Amniotic stem cell (primary cell): ENCODE data around the gene NIPBL.
"Not testable (repeated sequence)": the region's sequence is repeated elsewhere in the genome, so short reads cannot be mapped to it uniquely, and the experiment has no call there.

ENCODE experiments used
- DNase-seq: peaks from one replicate; lab custom pipeline; 2025; lab: John Stamatoyannopoulos, UW

Gene NIPBL

DNA sequence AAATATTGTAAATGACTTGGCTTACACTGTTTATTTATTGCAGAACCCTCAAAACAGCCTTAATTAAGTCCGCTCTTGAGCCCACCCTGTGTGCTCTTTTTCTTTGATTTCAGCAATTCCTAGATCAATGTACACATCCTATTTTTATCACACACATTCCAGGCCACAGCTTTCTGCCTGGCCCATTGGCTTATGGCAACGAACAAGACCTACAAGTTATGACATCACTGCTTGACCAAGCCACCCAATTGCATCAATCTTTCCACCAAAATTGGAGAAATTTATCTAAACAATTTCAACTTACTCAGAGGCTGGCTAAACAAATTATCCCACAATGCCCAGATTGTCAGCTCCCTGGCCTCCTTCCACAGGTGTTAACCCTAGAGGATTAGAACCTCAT lies 214.2 kb downstream of the NIPBL start:
- no peak for DNase-seq

DNA sequence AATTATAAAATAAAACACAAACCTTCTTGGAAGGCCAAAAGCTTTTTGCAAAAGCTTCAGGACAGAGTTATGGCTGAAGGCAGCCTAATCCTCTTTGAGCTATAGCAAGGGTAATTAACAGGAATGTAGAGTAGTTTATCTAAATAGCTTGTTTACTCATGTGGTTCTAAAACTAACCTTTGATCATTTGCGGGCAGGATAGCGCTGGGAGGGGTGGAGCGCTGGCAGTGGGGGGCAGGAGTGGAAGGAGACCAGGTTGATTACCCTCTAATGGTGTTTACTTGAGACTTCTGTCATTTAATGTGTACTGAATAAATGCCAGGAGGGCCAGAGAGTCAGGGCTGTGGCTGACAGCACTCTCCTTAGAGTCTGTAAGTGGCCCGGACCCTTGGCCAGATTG lies 217.2 kb downstream of the NIPBL start:
- not testable (repeated sequence) for DNase-seq

DNA sequence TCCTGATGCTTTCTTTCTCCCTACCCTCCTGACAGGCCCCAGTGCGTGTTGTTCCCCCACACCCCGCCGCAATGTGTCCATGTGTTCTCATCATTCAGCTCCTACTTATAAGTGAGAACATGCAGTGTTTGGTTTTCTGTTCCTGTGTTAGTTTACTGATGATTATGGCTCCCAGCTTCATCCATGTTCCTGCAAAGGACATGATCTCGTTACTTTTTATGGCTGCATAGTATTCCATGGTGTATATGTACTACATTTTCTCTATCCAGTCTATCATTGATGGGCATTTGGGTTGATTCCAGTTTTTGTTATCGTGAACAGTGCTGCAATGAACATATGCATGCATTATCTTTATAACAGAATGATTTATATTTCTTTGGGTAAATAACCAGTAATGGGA lies 222.7 kb downstream of the NIPBL start:
- not testable (repeated sequence) for DNase-seq

DNA sequence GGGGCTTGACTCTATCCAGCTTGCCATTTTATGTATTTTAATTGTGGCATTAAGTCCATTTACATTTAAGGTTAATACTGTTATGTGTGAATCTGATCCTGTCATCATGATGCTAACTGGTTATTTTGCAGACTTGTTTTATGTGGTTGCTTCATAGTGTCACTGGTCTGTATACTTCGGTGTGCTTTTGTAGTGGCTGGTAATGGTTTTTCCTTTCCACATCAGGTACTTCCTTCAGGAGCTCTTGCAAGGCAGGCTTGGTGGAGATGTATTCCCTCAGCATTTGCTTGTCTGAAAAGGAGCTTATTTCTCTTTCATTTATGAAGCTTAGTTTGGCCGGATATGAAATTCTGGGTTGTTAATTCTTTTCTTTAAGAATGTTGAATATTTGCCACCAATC lies 226.7 kb downstream of the NIPBL start:
- no peak for DNase-seq

DNA sequence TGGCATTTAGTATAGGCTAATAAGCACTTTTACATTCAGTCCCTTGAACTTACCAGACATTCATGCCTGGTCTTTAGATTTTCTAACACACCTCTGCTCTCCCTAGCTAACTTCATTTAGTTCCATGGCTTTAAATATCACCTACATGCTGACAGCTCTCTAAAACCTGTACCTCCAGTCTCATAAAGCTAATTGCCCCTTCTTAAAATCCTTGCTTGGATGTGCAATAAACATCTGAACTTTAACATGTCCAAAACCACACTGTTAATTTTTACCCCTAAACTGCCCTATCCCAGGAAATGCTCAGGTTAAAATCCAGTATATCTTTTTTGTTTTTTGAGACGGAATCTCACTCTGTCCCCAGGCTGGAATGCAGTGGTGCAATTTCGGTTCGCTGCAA lies 232.8 kb downstream of the NIPBL start:
- no peak for DNase-seq

DNA sequence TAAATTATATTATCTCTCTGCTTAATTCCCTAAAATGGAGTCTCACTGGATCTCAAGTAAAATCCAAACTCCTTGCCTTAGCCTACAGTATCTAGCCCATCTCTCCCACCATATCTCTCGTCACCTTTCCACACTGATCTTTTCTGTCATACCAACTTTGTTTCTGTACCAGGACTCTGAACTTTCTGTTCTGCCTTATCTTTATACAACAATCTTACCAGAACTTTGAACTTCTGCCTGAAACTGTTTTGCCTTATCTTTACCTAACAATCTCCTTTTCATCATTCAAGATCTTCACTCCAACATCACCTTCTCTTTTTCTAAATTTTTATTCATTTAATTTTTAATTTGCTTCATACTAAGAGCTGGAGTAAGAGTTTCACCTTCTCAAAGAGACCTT lies 233.6 kb downstream of the NIPBL start:
- no peak for DNase-seq

DNA sequence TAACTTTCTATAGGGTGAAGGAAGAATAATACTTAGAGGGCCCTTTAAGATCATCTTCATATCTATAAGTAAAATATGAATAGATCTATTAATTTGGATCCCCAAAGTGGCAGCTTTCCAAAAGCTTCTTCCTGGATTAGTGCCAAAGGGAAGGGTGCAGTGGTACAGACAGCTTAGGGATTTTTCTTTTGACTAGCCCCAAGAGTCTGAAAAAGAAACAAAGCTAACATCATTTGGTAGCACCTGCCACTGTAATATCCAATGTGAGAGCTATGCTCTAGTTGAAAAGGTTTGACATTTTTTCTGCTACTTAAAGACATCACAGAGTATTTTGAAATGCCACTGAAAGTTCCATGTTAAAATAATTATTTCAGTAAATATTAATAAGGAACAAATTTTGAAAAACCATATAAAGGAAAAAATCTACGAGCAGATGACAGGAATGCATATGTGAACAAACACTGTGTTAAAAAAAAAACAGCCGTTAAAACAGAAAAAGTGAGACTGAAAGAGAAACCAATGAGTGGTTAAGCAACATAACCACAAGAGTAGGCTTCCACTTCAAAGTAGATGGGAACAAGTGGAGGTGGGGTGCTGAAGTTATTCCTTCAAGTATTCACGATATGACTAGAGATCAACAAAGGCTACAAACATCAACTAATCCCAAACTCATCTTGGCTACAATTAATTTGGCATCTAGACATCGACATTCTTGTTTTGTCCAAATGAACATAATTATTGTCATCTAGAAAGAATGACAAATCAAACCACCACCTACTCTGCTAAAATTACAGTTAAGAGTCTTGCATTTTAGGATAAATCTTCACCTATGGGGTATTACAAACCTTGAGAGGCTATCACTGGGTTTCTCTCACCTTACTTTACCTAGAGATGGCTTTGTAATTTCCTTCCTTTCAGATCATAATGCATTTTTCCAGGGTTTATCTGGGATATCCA lies 235.1 kb downstream of the NIPBL start:
- no peak for DNase-seq

DNA sequence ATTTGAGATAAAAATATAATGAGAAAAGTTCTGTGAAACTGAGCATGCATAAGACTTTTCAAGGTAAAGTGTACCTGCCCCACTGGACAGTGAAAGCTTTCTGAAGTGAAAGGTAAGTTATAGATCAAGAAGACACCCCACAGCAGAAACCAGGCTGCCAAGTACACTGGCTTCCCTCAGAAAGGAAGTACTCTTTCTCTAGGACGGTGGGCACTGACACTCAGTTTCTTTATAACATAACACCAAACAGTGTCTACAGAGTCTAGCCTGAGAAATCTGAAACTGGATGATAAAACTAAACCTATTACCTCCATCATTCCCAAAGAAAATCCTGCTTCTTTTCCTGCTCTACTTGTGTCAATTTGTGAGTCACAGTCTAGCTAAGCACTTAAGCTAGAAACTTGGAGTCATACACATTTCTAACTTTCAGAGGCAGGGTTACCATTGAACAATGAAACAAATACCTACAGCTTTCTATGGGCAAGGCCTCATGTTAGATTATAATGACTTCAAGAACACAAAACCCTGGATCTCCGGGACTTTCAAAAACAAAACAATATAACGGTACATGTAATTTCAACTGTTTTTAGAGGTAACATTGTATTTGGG lies 235.9 kb downstream of the NIPBL start:
- DNase-seq, result no peak
